ENCODE data around the gene NCS1. TPM values are rescaled to one million over a fixed set of nuclear protein-coding genes. Genes with fewer than 3 reads are reported as not detected.
A peak's percentile ranks its signal among the peaks of the same experiment; 100 is the strongest.

The NCS1 gene
- total and polyA plus RNA-seq, 9 of the 15 experiments (the other 6 are each of a cell fraction or from before 2014, with no cell fraction given), result 0.28 to 27.0 (median 9.6) TPM

DNA sequence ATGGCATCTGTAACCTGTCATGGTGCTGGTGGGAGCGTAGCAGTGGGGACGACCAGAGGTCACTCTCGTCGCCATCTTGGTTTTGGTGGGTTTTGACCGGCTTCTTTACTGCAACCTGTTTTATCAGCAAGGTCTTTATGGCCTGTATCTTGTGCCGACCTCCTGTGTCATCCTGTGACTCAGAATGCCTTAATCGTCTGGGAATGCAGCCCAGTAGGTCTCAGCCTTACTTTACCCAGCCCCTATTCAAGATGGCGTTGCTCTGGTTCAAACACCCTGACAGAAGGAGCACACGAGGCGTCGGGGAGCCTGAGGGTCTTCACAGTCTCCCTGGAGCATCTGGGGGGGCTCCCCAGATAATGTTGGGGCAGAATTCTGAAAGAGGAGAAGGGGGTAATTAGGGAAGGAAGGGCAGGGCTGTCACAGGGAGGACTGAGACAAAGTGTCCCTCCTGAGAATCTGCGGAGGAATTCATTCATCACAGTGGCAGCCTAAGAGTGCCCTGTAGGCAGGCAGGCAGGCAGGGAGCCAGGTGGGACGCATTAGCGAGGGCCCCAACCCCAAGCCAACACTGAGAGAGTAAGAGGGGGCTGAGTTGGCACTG, 21.3 kb upstream of the NCS1 start (continued):
- peak; percentile 100 for TF ChIP-seq ZNF395 (CRISPR knock-in tag; IDR thresholded peaks at IDR 0.05)
- TF ChIP-seq ZNF696 (CRISPR knock-in tag; conservative IDR thresholded peaks at IDR 0.05), result no peak
- TF ChIP-seq BACH1 (tag; IDR thresholded peaks at IDR 0.05), result peak; percentile 93
- peak; percentile 55; the same call in 1 of the 2 replicates for TF ChIP-seq NFE2L1 (tag; IDR thresholded peaks at IDR 0.05; ENCODE audit: borderline replicate concordance, low read depth)
- TF ChIP-seq ZNF143 (CRISPR knock-in tag; IDR thresholded peaks at IDR 0.05), result no peak
- TF ChIP-seq MTA1 (IDR thresholded peaks at IDR 0.05; ENCODE audit: borderline replicate concordance), result peak; percentile 64; the same call in 1 of the 2 replicates
- TF ChIP-seq KLF6 (CRISPR knock-in tag; IDR thresholded peaks at IDR 0.05; ENCODE audit: borderline replicate concordance), result peak; percentile 93; the same call in 1 of the 2 replicates
- TF ChIP-seq CBFA2T3 (IDR thresholded peaks at IDR 0.05), result peak; percentile 80
- TF ChIP-seq, protein P1, sequence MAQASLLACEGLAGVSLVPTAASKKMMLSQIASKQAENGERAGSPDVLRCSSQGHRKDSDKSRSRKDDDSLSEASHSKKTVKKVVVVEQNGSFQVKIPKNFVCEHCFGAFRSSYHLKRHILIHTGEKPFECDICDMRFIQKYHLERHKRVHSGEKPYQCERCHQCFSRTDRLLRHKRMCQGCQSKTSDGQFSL (CRISPR knock-in tag; IDR thresholded peaks at IDR 0.05), result 0 out of 2 replicates have a peak, but pooled peaks have one; percentile 41
- TF ChIP-seq, protein P1 (tag; IDR thresholded peaks at IDR 0.05), result peak in 1 of 2 experiments; percentile 95; a peak in 2 of 4 replicates
- TF ChIP-seq HDAC8 (tag; IDR thresholded peaks at IDR 0.05), result peak; percentile 98
- TF ChIP-seq ZBTB9 (CRISPR knock-in tag; IDR thresholded peaks at IDR 0.05), result peak; percentile 96
- TF ChIP-seq DDX20 (tag; IDR thresholded peaks at IDR 0.05; ENCODE audit: low read depth), result peak; percentile 94
- no peak for TF ChIP-seq ZZZ3 (IDR thresholded peaks at IDR 0.05)
- 0 out of 2 replicates have a peak, but pooled peaks have one; percentile 39 for TF ChIP-seq ZFPM2 (CRISPR knock-in tag; IDR thresholded peaks at IDR 0.05)
- no peak for TF ChIP-seq CBFB (CRISPR knock-in tag; IDR thresholded peaks at IDR 0.05)
- no peak for TF ChIP-seq CEBPG (CRISPR knock-in tag; IDR thresholded peaks at IDR 0.05)
- no peak for TF ChIP-seq CEBPG (tag; conservative IDR thresholded peaks at IDR 0.05 in 1 of 2, IDR thresholded peaks at IDR 0.05 in 1 of 2)
- TF ChIP-seq SREBF2 (CRISPR knock-in tag; IDR thresholded peaks at IDR 0.05), result no peak
- no peak for TF ChIP-seq ZNF165 (CRISPR knock-in tag; IDR thresholded peaks at IDR 0.05; ENCODE audit: borderline replicate concordance)
- TF ChIP-seq MXI1 (IDR thresholded peaks at IDR 0.05; ENCODE audit: low read depth, low read length), result no peak
- peak; percentile 95 for TF ChIP-seq ZBTB17 (CRISPR knock-in tag; IDR thresholded peaks at IDR 0.05)
- no peak for TF ChIP-seq KDM5B (IDR thresholded peaks at IDR 0.05; ENCODE audit: insufficient replicate concordance, low read depth, low read length)
- TF ChIP-seq ZNF280B (CRISPR knock-in tag; IDR thresholded peaks at IDR 0.05), result no peak

Measured in K562 (cell line).